IMR-90 (cell line): ENCODE results near the gene ARMH1. TPM values are rescaled to one million over a fixed set of nuclear protein-coding genes. Genes with fewer than 3 reads are reported as not detected.

Experiments used
- ATAC-seq: fragments of 200-7000 bp; cut with Tn5 transposase; 2 replicates; pipeline ENCODE4 v1.9.1; 2020; ENCODE audit warnings: low read depth, mild to moderate bottlenecking, moderate library complexity
- BruUV-seq: library from RNA; stranded (reverse); fragments of 400-500 nt; replicated peaks from 2 replicates; lab custom pipeline; 2021; lab: Mats Ljungman, UMichigan
- CTCF ChIA-PET: fragments of 300-600 bp; formaldehyde crosslinking; extraction: SDS; loops from one replicate; lab custom pipeline; 2021; ENCODE audit warnings: antibody characterized with exemption; lab: Yijun Ruan, JAX
- POLR2A ChIA-PET: fragments of 300-600 bp; sonication (Branson Sonifier 250); formaldehyde crosslinking; loops from one replicate; lab custom pipeline; 2022; ENCODE audit warnings: antibody characterized with exemption; ENCODE audit not compliant: unreplicated experiment; lab: Charles Lee
- DNase-seq: peaks from one replicate; pipeline ENCODE4 v3.0.0; 2013
- H2AFZ ChIP-seq: replicated peaks from 2 replicates; pipeline ENCODE3; 2013; ENCODE audit warnings: low read length, mild to moderate bottlenecking; ENCODE audit not compliant: poor library complexity
- H2AK5ac ChIP-seq: 2 replicates; pipeline ENCODE4 v1.6.1; 2013; ENCODE audit warnings: low read depth, low read length, inconsistent platforms
- H2AK9ac ChIP-seq: replicated peaks from 2 replicates; pipeline ENCODE3; 2013; ENCODE audit warnings: mild to moderate bottlenecking, low read depth, low read length, moderate library complexity; ENCODE audit not compliant: poor library complexity
- H2BK120ac ChIP-seq: 2 replicates; pipeline ENCODE4 v1.6.1; 2013; ENCODE audit warnings: low read depth, low read length, inconsistent platforms
- H2BK15ac ChIP-seq: 3 replicates; pipeline ENCODE4 v1.6.1; 2013; ENCODE audit warnings: low read depth, low read length, inconsistent platforms
- H2BK20ac ChIP-seq: 2 replicates; pipeline ENCODE4 v1.6.1; 2013; ENCODE audit warnings: low read depth, mild to moderate bottlenecking, inconsistent platforms, low read length, moderate library complexity
- H2BK5ac ChIP-seq: 2 replicates; pipeline ENCODE4 v1.6.1; 2013; ENCODE audit warnings: mild to moderate bottlenecking, low read depth, low read length, inconsistent platforms; ENCODE audit not compliant: poor library complexity, severe bottlenecking
- H3K14ac ChIP-seq: replicated peaks from 2 replicates; pipeline ENCODE4 v1.6.1; 2013; ENCODE audit warnings: low read depth, low read length, inconsistent platforms
- H3K18ac ChIP-seq: 2 replicates; pipeline ENCODE4 v1.6.1; 2013; ENCODE audit warnings: low read depth, low read length, control low read depth
- H3K23ac ChIP-seq: 2 replicates; pipeline ENCODE4 v1.6.1; 2013; ENCODE audit warnings: low read depth, low read length, inconsistent platforms
- H3K27ac ChIP-seq: 2 replicates; pipeline ENCODE4 v1.5.1; 2013; ENCODE audit warnings: mild to moderate bottlenecking, control low read depth, low read length; ENCODE audit not compliant: insufficient read depth
- H3K27me3 ChIP-seq: 2 replicates; pipeline ENCODE4 v1.6.1; 2013; ENCODE audit warnings: low read length; ENCODE audit not compliant: control insufficient read depth, insufficient read depth
- H3K36me3 ChIP-seq: 2 replicates; pipeline ENCODE4 v1.6.1; 2013; ENCODE audit warnings: low read length, mixed read lengths; ENCODE audit not compliant: control insufficient read depth, insufficient read depth
- H3K4ac ChIP-seq: 2 replicates; pipeline ENCODE4 v1.6.1; 2013; ENCODE audit warnings: low read depth, low read length, inconsistent platforms
- H3K4me1 ChIP-seq: 2 replicates; pipeline ENCODE4 v1.6.1; 2013; ENCODE audit warnings: low read length, mixed read lengths; ENCODE audit not compliant: control insufficient read depth, insufficient read depth
- H3K4me2 ChIP-seq: 2 replicates; pipeline ENCODE4 v1.6.1; 2013; ENCODE audit warnings: low read depth, mild to moderate bottlenecking, control low read depth, low read length, moderate library complexity
- H3K4me3 ChIP-seq: 2 replicates; pipeline ENCODE4 v1.5.1; 2013; ENCODE audit warnings: low read depth, mild to moderate bottlenecking, control low read depth, low read length, moderate library complexity; ENCODE audit not compliant: insufficient read depth
- H3K56ac ChIP-seq: 2 replicates; pipeline ENCODE4 v1.6.1; 2013; ENCODE audit warnings: low read length, inconsistent platforms; ENCODE audit not compliant: insufficient read depth; ENCODE audit errors: extremely low read depth
- H3K79me1 ChIP-seq, 2 experiments: 2 replicates each; pipeline ENCODE4 v1.6.1; 2013; ENCODE audit warnings: low read length in 2 of 2, inconsistent platforms in 1 of 2, low read depth in 1 of 2
- H3K9ac ChIP-seq: 2 replicates; pipeline ENCODE4 v1.6.1; 2013; ENCODE audit warnings: low read depth, low read length, control low read depth
- H3K9me1 ChIP-seq: 2 replicates; pipeline ENCODE4 v1.6.1; 2013; ENCODE audit warnings: low read length, inconsistent platforms; ENCODE audit not compliant: insufficient read depth
- H3K9me3 ChIP-seq: 2 replicates; pipeline ENCODE4 v1.6.1; 2013; ENCODE audit warnings: low read length; ENCODE audit not compliant: control insufficient read depth, insufficient read depth
- H4K20me1 ChIP-seq: 2 replicates; pipeline ENCODE4 v1.6.1; 2013; ENCODE audit warnings: low read length, inconsistent platforms; ENCODE audit not compliant: insufficient read depth
- H4K5ac ChIP-seq: 2 replicates; pipeline ENCODE4 v1.6.1; 2013; ENCODE audit warnings: mild to moderate bottlenecking, low read depth, low read length, control low read depth
- H4K8ac ChIP-seq, 2 experiments: 2 replicates each; pipeline ENCODE4 v1.6.1; 2013; ENCODE audit warnings: low read depth in 2 of 2, low read length in 2 of 2, control low read depth in 1 of 2, inconsistent platforms in 1 of 2
- H4K91ac ChIP-seq: 2 replicates; pipeline ENCODE4 v1.6.1; 2013; ENCODE audit warnings: low read depth, low read length, inconsistent platforms; ENCODE audit not compliant: insufficient read depth
- CEBPB ChIP-seq: IDR thresholded peaks from 2 replicates; pipeline ENCODE4 v1.6.1; 2012; ENCODE audit warnings: low read depth, low read length, improper control_type of control experiment
- FOS ChIP-seq: fragments of 150-350 bp; IDR thresholded peaks from 2 replicates; pipeline ENCODE4 v1.6.1; 2016; ENCODE audit warnings: low read depth, low read length
- MAFK ChIP-seq: IDR thresholded peaks from 2 replicates; pipeline ENCODE4 v1.6.1; 2012; ENCODE audit warnings: low read depth, low read length, improper control_type of control experiment
- POLR2A ChIP-seq: IDR thresholded peaks from 2 replicates; pipeline ENCODE4 v1.6.1; 2012; ENCODE audit warnings: mild to moderate bottlenecking, low read depth, low read length
- RCOR1 ChIP-seq: IDR thresholded peaks from 2 replicates; pipeline ENCODE4 v1.6.1; 2012; ENCODE audit warnings: mild to moderate bottlenecking, low read length, improper control_type of control experiment; ENCODE audit not compliant: insufficient replicate concordance
- WGBS, 2 experiments: methylation state at CpG; one replicate each; pipeline versions ENCODE4 v1.1.5 to v1.1.7; 2013; ENCODE audit warnings: missing lambda C conversion rate in 2 of 2; ENCODE audit not compliant: insufficient read length in 1 of 2; ENCODE audit errors: extremely low coverage in 2 of 2; 5-methylcytosine and 5-hydroxymethylcytosine counted together
- dilution Hi-C: fragments of 300-500 bp; cut with HindIII; formaldehyde crosslinking; loops from one replicate; pipeline ENCODE4 v1.14.3; 2018; ENCODE audit warnings: low sequenced_read_pairs; ENCODE audit not compliant: unreplicated experiment
- in situ Hi-C: fragments of 300-500 bp; cut with MboI; formaldehyde crosslinking; loops from 3 replicates; pipeline ENCODE4 v1.14.3; 2019; ENCODE audit warnings: low sequenced_read_pairs, inconsistent platforms, mixed read lengths
- intact Hi-C: fragments of 100-400 bp; cut with micrococcal nuclease; formaldehyde crosslinking; loops from 2 replicates; pipeline ENCODE4 v1.10.0; 2022
- polyA plus RNA-seq, 3 experiments: library from polyadenylated mRNA; depleted of rRNA; stranded (reverse); fragments of >200 nt; gene quantifications; 2 replicates each; pipeline ENCODE4 v1.2.3, GENCODE V29; 2012; ENCODE audit warnings: low replicate concordance in 1 of 3
- total RNA-seq: library from RNA; depleted of rRNA; stranded (reverse); fragments of >200 nt; gene quantifications from 2 replicates; pipeline ENCODE4 v1.2.3, GENCODE V29; 2012

ARMH1 gene
- total and polyA plus RNA-seq, 2 of the 4 experiments (the other 2 are of a cell fraction) = 0.36 to 0.72 TPM

DNA sequence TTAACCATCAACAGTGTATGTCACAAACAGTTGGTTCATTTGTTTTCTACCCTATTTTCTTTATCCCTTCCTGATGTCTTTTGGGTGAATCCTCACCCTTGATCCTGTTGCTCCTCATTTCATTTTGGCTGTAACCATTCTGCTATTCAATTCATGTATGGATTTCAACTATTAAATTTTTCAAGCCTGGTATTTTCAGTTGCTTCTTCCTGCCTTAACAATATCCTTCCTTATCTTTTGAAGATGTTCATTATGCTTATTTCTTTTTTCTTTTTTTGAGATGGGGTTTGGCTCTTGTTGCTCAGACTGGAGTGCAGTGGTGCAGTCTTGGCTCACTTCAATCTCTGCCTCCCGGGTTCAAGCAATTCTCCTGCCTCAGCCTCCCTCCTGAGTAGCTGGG is 59.3 kb downstream of the ARMH1 start:
- Histone ChIP-seq H3K36me3 (no peaks in the 10 kb centered on the region), H3K4me3 (no peak overlapping the region), H3K4me1 (no peaks in the 10 kb centered on the region), H3K79me1 (no peaks in the 10 kb centered on the region), H3K23ac (no peak overlapping the region), H3K4ac (no peak overlapping the region), H3K14ac (no peak overlapping the region), H4K8ac (no peak overlapping the region), H3K18ac (no peak overlapping the region), H2BK120ac (no peak overlapping the region), H3K56ac (no peak overlapping the region), H2AK9ac (no peak overlapping the region), H4K91ac (no peak overlapping the region), H4K20me1 (no peaks in the 10 kb centered on the region), H2BK20ac (no peak overlapping the region), H3K27me3 (no peaks in the 10 kb centered on the region), H2AK5ac (no peak overlapping the region), H3K4me2 (no peak overlapping the region), H3K27ac (no peak overlapping the region), H2BK5ac (no peak overlapping the region), H3K9me3 (no peaks in the 10 kb centered on the region), H3K9ac (no peak overlapping the region), H4K5ac (no peak overlapping the region), H2AFZ (no peak overlapping the region), H3K9me1 (no peaks in the 10 kb centered on the region), H2BK15ac (no peak overlapping the region)
- TF ChIP-seq CEBPB (no peak), MAFK (no peak), FOS (no peak), POLR2A (no peak), RCOR1 (no peak)
- no peak for ATAC-seq
- intact Hi-C loops = loop anchor here (5.0 kb wide), 3 partner anchors 74 to 569 kb away; partner anchors contain the start of genes BTBD19, DYNLT4, HECTD3 and UROD
- in situ Hi-C loops = no loop called here
- dilution Hi-C loops = no loop called here
- CTCF ChIA-PET = no interaction called here
- WGBS, 2 experiments = no CpG with 5 or more reads among the region's 1 CpG
- DNase-seq = no peak
- POLR2A ChIA-PET = no interaction called here
- BruUV-seq = no TSS peak
